Measurements from ENCODE around the gene TTC33. TPM values are rescaled to one million over a fixed set of nuclear protein-coding genes. Genes with fewer than 3 reads are reported as not detected.

TTC33 gene
- total RNA-seq, 1 donor from 2014 or later, result 7.0 TPM

DNA sequence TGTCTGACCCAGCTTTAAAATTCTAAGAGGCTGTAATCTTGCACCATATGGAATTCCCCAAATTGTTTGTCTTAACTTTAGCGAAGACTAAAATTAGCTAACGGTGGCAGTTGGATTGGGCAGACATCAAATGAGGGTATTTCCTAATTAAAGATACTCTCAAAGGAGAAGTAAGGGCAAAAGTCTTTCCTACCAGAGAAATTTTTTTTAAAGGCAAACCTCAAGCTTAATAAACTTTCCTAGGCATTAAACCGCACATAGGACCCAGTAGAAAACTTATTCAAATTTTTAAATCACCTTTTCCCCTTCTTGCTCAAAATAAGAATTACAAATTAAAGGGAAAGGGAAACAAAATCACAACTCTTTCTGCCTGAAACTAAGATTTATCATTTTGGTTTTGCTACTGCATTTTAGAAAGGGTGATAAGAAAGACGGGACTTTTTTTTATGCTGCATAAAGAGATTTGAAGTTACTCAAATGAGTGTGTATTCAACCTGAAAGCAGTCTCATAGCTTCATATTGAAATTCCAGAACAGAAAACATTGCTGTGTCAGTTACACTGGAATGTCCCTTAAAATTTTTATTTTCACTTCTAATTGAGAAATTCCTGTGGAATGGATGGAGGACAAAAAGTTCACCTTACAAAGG, 265.2 kb downstream of the TTC33 start:
- TF ChIP-seq, protein P1, sequence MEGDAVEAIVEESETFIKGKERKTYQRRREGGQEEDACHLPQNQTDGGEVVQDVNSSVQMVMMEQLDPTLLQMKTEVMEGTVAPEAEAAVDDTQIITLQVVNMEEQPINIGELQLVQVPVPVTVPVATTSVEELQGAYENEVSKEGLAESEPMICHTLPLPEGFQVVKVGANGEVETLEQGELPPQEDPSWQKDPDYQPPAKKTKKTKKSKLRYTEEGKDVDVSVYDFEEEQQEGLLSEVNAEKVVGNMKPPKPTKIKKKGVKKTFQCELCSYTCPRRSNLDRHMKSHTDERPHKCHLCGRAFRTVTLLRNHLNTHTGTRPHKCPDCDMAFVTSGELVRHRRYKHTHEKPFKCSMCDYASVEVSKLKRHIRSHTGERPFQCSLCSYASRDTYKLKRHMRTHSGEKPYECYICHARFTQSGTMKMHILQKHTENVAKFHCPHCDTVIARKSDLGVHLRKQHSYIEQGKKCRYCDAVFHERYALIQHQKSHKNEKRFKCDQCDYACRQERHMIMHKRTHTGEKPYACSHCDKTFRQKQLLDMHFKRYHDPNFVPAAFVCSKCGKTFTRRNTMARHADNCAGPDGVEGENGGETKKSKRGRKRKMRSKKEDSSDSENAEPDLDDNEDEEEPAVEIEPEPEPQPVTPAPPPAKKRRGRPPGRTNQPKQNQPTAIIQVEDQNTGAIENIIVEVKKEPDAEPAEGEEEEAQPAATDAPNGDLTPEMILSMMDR (IDR thresholded peaks at IDR 0.05), result no peak
- no peaks in the 10 kb centered on the region for H3K27me3 ChIP-seq
- no peak for DNase-seq (ENCODE audit: low spot score in 2 of 2)
- H3K27ac ChIP-seq, result no peak overlapping the region
- H3K4me1 ChIP-seq, result no peaks in the 10 kb centered on the region
- intact Hi-C loops (cut with DNase I), result no loop called here
- H3K36me3 ChIP-seq, result no peaks in the 10 kb centered on the region
- no peaks in the 10 kb centered on the region for H3K9me3 ChIP-seq
- H3K4me3 ChIP-seq, result no peak overlapping the region

DNA sequence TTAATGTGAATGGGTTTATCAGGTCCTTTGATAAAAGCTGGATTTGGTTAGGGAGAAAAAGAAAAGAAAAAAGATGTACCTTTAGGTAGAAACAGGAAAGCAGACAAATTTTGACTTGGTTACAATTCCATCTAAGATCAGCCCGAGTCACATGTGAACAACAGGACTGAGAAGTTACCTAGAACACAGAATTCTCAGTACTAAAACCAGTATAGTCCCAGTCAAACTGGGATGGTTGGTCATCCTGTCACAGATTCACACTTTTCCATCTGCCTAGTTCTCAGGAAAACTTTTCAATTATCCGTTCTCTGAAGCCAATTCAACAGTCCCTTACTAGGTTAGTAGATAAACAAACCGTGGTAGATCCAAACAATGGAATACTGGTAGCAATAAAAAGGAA, 266.3 kb downstream of the TTC33 start:
- no peak for DNase-seq (ENCODE audit: low spot score in 2 of 2)
- Histone ChIP-seq H3K27me3 (no peaks in the 10 kb centered on the region), H3K27ac (no peak overlapping the region), H3K36me3 (no peaks in the 10 kb centered on the region), H3K9me3 (no peaks in the 10 kb centered on the region), H3K4me1 (no peaks in the 10 kb centered on the region), H3K4me3 (no peak overlapping the region)
- intact Hi-C loops (cut with DNase I), result no loop called here
- TF ChIP-seq, protein P1 (IDR thresholded peaks at IDR 0.05), result no peak

DNA sequence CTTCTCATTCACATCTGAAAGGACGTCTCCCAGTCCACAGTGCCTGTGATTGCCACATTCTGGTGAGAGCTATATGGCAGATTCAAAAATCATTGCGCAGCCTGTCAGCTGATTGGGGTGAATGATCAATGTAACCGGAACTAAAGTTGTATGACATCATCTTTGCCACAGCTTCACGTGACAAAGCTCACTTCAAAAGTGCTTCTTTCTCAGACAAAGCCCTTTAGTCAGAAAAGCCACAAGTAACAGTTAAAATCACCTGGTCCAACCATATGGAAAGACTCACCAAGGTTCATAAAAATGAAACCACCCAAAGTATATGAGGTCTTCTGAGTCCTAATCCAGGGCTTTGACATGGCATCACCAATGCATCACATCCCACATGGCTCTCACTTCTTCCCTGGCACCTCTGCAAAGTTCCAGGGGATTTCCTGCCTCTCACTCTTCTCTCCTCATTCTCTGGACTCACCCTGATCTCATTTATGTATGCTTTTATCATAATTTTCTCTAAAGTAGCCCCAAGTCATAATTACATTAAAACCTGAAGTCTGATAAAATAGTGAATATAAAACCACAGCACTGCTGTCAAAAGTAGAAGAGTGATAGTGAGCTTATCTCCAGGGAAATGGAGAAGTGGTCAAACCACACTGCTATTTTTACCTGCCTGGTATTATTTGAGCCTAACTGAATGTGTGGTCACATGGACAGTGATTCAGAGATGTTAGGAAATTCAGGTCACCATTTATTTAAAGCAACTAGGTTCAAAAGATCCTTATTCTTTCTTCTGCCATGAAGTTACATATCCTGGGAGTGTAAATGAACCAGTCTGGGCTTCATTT, 269.1 kb downstream of the TTC33 start:
- TF ChIP-seq, protein P1 (IDR thresholded peaks at IDR 0.05), result no peak
- Histone ChIP-seq H3K9me3 (no peaks in the 10 kb centered on the region), H3K36me3 (no peaks in the 10 kb centered on the region), H3K4me3 (no peak overlapping the region), H3K27me3 (no peaks in the 10 kb centered on the region), H3K27ac (no peak overlapping the region), H3K4me1 (no peaks in the 10 kb centered on the region)
- intact Hi-C loops (cut with DNase I), result no loop called here
- no peak for DNase-seq (ENCODE audit: low spot score in 2 of 2)

DNA sequence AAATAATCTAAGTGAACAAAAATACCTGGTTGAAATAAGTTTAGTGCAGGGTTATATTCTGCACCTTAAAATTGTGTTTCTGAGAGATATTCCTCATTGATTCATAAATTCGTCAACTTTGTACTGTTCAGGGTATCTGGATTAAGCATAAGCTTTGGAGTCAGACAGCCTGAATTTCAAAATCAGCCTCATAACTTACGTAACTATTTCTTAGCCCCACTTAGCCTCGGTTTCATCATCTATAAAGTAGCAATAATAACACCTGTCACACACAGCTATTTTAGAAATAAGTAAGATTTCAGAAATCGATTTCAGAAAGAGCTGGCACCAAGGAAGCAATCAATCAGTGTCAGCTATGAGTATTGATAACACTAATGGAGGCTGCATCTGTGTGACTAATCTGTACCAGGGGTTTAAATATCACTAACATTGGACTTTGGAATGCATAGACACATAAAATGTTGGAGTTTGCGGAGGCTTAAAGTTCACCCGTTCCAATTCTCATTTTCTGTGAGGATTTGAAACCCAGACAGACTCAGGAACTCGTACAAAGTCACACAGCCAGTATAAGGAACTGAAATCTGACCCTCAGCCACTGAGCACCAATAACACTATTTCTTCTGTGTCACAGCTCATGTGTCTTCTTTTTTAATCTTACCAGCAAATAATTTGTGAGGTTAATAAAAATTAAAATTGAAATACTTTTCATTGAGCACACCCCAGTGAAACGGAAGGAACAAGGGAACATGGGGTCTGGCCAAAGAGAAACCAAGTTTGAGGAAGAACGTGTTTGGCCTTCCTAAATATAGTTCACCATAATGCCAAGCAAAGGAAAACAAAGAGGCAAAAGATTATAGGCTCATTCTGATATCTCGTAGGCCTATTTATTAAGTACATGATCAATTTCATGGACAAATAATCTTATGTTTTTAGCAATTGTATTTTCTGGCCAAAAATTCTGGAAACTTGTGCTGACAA, 270.5 kb downstream of the TTC33 start:
- Histone ChIP-seq H3K4me3 (no peak overlapping the region), H3K9me3 (no peaks in the 10 kb centered on the region), H3K4me1 (no peaks in the 10 kb centered on the region), H3K27ac (peak overlapping the region in 1 of 2 donors; percentile 6), H3K27me3 (no peaks in the 10 kb centered on the region), H3K36me3 (no peaks in the 10 kb centered on the region)
- no peak for DNase-seq (ENCODE audit: low spot score in 2 of 2)
- intact Hi-C loops (cut with DNase I), result no loop called here
- TF ChIP-seq, protein P1 (IDR thresholded peaks at IDR 0.05), result no peak

DNA sequence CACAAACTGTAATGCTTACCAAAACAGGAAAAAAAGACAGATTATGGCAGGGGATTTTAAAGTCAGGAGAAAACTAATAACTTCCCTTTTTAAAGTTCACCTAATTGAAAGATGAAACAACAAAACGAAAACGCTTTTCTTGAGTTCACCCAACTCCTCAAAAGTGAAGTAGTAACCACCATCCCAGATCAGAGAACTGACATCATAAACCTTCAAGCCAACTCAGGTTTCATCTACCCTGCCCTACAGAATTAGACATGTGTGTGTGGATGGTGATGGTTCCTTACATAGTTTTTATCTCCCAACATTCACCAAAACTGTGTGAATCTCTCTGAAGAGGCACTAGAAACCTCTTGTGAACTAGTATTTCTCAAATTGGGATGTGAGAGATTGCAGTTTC, 271.3 kb downstream of the TTC33 start:
- no peaks in the 10 kb centered on the region for H3K27me3 ChIP-seq
- H3K4me1 ChIP-seq, result no peaks in the 10 kb centered on the region
- intact Hi-C loops (cut with DNase I), result no loop called here
- no peak for DNase-seq (ENCODE audit: low spot score in 2 of 2)
- no peak overlapping the region for H3K4me3 ChIP-seq
- H3K9me3 ChIP-seq, result no peaks in the 10 kb centered on the region
- no peak overlapping the region for H3K27ac ChIP-seq
- TF ChIP-seq, protein P1 (IDR thresholded peaks at IDR 0.05), result no peak
- no peaks in the 10 kb centered on the region for H3K36me3 ChIP-seq
